ENCODE data around the gene C1orf74. TPM values are rescaled to one million over a fixed set of nuclear protein-coding genes. Genes with fewer than 3 reads are reported as not detected.

Gene C1orf74
- 5.0 and 6.1 TPM in 2 replicates for total RNA-seq (2014; rRNA removed; shearing (Covaris generic))

DNA sequence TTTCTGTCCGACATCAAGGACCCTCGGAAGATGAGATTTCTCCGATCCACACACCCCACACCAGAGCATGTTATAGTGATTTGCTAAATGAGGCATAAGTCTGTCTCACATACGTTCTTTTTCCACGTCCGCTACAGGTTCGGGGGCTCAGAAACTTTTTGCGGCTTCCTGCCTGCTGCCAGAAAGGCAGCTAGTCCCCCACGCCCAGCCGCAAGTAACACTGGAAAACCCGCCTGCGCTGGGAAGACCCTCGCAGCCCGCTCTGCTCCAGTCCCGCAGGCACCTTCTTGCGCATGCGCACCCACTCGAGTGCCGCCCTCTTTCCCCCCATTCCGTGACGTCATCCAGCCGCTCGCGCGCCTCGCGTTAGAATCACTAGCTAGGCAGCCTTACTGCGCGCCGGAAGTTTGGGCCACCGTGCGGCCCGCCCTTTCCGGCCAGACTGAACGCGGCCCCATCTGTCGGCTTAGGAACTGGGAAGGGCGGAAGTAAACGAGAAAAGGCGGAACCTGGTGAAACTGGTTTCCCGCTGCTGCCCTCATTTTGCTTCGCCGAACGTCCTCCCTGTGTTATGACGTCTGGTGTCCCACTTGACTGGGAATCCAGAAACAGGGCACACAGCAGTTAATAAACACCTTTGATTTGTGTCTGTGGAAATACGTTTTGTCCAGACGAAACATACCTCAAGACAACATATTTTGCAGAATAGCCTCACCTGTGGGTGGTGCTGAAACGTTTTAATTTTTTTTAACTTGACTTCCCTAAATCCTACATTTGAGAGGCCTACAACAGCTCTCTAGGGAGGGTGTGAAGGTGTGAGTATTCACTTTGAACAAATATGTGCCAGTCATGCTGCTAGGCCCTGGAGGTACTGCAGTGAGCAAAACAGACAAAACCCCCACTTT is at the start of gene C1orf74:
TSS of gene C1orf74 (minus strand) at position 295 of the 905 bp plus-strand sequence. CDS start 925 bp downstream, outside the sequence.
- peak; percentile 97 for DNase-seq (ENCODE audit: low spot score)

- DNase-seq (ENCODE audit: low spot score): no peak
These were observed 47.3 kb upstream of the C1orf74 start for GRCh38 chr1:209831615-209832014.

DNA sequence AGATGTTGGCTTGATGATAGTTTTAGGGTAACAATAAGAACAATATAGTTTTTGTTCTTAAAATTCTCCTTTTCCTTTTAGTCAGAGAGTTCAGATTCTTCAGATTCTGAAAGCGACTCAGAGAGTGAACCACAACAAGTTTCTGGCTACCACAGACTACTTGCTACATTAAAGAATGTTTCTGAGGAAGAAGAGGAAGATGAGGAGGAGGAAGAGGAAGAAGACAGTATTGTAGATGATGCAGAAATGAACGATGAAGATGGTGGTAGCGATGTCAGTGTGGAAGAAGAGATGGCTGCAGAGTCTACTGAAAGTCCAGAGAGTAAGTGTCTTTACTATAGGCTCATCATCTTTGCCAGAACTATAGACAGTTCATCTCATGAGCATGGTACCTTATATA is 46.4 kb upstream of the C1orf74 start:
- no peak for DNase-seq (ENCODE audit: low spot score)

GRCh38 chr1:209829716-209830115 is 45.4 kb upstream of the C1orf74 start:
- no peak for DNase-seq (ENCODE audit: low spot score)

DNA sequence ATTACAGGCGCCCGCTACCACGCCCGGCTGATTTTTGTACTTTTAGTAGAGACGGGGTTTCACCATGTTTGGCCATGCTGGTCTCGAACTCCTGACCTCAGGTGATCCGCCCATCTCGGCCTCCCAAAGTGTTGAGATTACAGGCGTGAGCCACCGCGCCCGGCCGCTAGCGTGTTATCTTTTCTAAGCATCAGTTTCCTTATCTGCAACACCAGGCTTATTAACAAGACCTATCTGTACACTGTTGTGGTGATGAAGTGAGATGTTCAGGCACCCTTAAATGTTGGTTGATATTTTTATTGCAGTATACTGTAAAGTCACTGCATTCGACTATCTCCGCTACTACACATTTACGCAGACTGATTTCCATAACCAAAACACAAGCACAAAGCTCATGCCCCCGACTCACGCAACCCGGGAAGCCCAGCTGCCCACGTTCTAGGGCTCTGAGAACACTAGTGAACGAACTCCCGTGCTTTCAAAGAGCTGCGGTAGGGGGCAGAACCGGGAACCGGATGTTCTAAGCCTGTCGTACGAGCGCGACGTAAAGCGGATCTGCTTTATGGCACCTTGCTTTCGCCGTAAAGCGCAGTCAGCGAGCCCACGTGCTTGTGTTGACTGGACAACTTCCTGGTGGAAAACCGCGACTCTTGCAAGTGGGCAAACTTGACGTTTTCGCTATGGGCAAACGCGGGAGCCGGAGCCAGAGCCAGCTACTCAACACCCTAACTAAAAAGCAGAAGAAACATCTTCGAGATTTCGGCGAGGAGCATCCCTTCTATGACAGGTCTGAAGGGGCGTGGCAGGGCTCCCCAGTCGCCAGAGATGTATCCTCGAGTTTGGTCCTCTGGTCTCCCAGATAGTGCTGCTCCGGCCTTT is 43.3 kb upstream of the C1orf74 start, which contains the start of gene UTP25:
TSS of gene UTP25 (plus strand) at position 589 of the 879 bp plus-strand sequence. CDS start at position 681, 92 bp downstream.
- DNase-seq (ENCODE audit: low spot score): peak; percentile 96

DNA sequence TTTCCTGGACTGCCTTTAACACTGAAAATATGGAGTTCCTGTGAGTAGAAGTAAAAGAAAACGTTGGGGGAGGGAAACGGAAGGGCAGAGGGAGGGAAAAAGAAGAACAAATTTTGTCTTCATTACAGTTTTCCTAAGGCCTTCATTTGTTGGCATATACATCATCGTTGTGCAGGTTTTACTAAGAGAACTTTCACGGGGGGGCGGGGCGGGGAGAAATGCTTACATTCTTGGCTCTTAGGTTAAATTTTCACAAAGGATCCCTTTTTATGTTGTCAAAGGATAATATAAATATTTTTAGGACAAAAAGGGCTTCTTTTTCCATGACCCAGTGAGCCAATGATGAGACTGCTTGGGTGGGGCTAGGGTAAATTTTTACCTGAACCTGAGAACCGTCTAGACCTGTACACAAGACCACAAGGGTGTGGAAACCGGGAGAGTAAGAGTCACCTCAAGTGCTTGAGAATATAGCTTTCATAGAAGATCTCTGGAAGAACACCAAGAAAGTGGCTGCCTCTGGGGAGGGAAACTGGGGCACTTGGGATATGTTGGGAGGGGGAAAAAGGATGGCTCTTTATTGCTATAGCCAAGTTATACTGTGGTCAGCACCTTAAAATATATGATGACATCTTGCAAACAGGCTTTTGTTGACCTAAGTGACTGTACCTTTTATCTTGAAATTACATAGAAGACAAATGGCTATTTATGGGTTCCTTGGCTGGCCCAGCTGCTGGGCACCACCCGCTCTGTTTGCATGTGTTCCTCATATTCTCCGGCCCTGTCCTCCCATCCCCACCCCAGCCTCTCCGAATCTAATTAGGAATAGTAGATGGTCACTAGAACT is 41.5 kb upstream of the C1orf74 start:
- no peak for DNase-seq (ENCODE audit: low spot score)

- peak; percentile 59 for DNase-seq (ENCODE audit: low spot score)
These were observed 39.0 kb upstream of the C1orf74 start for GRCh38 chr1:209823143-209824041.

DNA sequence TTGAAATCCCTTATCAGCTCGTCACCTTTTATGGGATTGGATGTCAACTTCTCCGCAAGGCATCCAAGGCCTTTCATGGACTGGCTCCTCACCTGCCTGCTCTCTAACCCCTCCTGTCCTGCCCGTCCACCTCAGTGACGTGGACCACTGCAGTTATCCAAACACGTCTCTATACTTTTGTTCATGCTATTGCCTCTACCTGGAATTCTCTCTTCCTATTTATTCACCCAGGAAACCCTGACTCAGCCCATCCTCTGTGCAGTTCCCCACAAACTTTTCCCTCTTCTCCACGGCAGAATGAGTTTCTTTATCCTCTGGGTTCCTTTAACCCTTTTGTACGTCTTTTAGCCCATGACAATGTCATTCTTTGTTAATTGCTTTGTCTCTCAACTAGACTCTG is 38.3 kb upstream of the C1orf74 start:
- no peak for DNase-seq (ENCODE audit: low spot score)

- DNase-seq (ENCODE audit: low spot score): no peak
These were observed 36.6 kb upstream of the C1orf74 start for GRCh38 chr1:209820986-209821385.

DNA sequence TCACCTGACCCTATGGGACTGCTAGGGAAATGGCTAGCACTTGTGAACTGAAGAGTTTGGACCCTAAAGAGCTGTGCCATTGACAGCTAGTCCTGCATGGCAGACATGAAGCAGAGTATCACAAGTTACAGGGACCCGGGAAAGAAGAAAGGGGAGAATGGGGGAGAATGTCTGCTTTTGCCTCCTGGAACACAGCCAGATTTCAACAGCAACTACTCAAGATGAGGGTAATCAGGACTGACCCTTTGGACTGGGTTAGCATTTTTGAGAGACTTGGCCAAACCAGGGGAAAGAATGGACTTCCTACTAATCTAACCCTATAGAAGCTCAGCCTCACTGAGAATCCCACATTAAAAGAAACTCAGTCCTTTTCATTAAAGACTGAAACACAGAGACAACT is 34.7 kb upstream of the C1orf74 start:
- no peak for DNase-seq (ENCODE audit: low spot score)

- DNase-seq (ENCODE audit: low spot score): no peak
These were observed 33.3 kb upstream of the C1orf74 start for GRCh38 chr1:209817691-209818090.

DNA sequence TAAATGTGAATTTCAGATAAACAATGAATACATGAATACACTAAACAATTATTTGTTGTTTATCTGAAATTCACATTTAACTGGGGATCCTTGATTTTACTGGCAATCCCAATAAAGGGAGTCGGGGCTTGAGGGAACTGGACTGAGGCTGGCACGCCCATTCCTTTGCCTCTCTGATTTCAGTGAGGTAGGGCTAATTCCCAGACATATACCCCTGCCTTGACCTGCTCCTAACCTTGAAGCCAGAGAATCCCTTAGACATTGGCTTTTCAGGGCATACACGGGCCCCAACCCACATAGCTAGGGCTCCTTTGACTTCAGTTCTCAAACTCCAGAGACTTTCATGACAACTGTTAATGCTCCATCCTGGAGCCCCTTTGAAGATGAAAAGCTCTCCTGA is 32.6 kb upstream of the C1orf74 start:
- no peak for DNase-seq (ENCODE audit: low spot score)

- no peak for DNase-seq (ENCODE audit: low spot score)
These were observed 31.6 kb upstream of the C1orf74 start for GRCh38 chr1:209815931-209816341.

GRCh38 chr1:209815490-209815889 is 31.1 kb upstream of the C1orf74 start:
- no peak for DNase-seq (ENCODE audit: low spot score)

- no peak for DNase-seq (ENCODE audit: low spot score)
These were observed 29.5 kb upstream of the C1orf74 start for GRCh38 chr1:209813902-209814301.

- DNase-seq (ENCODE audit: low spot score): no peak
These were observed 26.4 kb upstream of the C1orf74 start for GRCh38 chr1:209810783-209811182.

DNA sequence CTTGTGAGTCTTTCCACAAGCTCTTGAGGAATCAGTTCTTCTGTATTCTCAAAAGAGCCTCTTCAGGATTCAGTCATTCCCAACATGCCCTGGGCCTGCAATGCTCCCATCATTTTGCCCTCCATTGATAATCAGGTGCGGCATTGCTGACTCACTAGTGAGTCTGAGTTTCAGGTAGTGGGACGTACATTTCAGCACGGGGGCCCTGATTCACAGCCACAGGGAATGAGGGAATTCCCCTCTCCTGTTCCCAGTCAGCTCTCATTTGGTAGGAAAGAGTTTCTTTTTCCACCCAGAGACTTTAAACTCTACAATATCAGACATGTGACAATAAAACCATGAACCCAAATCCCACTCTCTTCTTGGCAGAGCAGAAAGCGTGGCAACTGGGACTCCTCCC is 25.3 kb upstream of the C1orf74 start:
- DNase-seq (ENCODE audit: low spot score): no peak

GRCh38 chr1:209808059-209808581 is 23.8 kb upstream of the C1orf74 start:
- peak; percentile 77 for DNase-seq (ENCODE audit: low spot score)

GRCh38 chr1:209807509-209807908 is 23.1 kb upstream of the C1orf74 start:
- DNase-seq (ENCODE audit: low spot score): no peak
